SK-N-DZ (cell line): ENCODE measurements around the gene KLHL14. TPM values are rescaled to one million over a fixed set of nuclear protein-coding genes. Genes with fewer than 3 reads are reported as not detected.
A peak's percentile ranks its signal among the peaks of the same experiment; 100 is the strongest.
"Not testable (repeated sequence)": the region's sequence is repeated elsewhere in the genome, so short reads cannot be mapped to it uniquely, and the experiment has no call there.

Source experiments
- DNase-seq: peaks from one replicate; pipeline ENCODE4 v3.0.0-alpha.2; 2015; ENCODE audit warnings: low spot score
- polyA plus RNA-seq, 2 experiments: library from polyadenylated mRNA; depleted of rRNA; stranded (reverse); fragments of >200 nt; gene quantifications; 2 replicates each; pipeline ENCODE4 v1.2.3, GENCODE V29; 2014

KLHL14 gene
- polyA plus RNA-seq (2014; cell fraction: cytosol; rRNA removed): 0.10 and 0.20 TPM in 2 replicates
- polyA plus RNA-seq (2014; cell fraction: nucleus; rRNA removed): 0.19 and 0.29 TPM in 2 replicates

- no peak for DNase-seq
These were observed at the start of gene KLHL14 for GRCh38 chr18:32772581-32773381. Gene KLHL14 (minus strand): TSS chr18:32773023. CDS start chr18:32770591, 2,432 bp downstream.

- no peak for DNase-seq
These were observed 49.4 kb upstream of the KLHL14 start for GRCh38 chr18:32822197-32822596.

- no peak for DNase-seq
These were observed 43.1 kb upstream of the KLHL14 start for GRCh38 chr18:32815881-32816280.

GRCh38 chr18:32812342-32812741 lies 39.5 kb upstream of the KLHL14 start:
- no peak for DNase-seq

- no peak for DNase-seq
These were observed 37.5 kb upstream of the KLHL14 start for GRCh38 chr18:32810314-32810713.

- DNase-seq: no peak
These were observed 32.5 kb upstream of the KLHL14 start for GRCh38 chr18:32805354-32805753.

GRCh38 chr18:32804134-32804888 lies 31.5 kb upstream of the KLHL14 start:
- DNase-seq: no peak

GRCh38 chr18:32803568-32803967 lies 30.7 kb upstream of the KLHL14 start:
- DNase-seq: no peak

- no peak for DNase-seq
These were observed 30.0 kb upstream of the KLHL14 start for GRCh38 chr18:32802591-32803451.

GRCh38 chr18:32801228-32801627 lies 28.4 kb upstream of the KLHL14 start:
- no peak for DNase-seq

GRCh38 chr18:32798209-32798960 lies 25.6 kb upstream of the KLHL14 start:
- no peak for DNase-seq

- DNase-seq: not testable (repeated sequence)
These were observed 21.8 kb upstream of the KLHL14 start for GRCh38 chr18:32794667-32795066.

GRCh38 chr18:32779010-32779409 lies 6.2 kb upstream of the KLHL14 start:
- no peak for DNase-seq

GRCh38 chr18:32777049-32777448 lies 4.2 kb upstream of the KLHL14 start:
- no peak for DNase-seq

GRCh38 chr18:32776561-32776960 lies 3.7 kb upstream of the KLHL14 start:
- DNase-seq: no peak

GRCh38 chr18:32775628-32776027 lies 2.8 kb upstream of the KLHL14 start:
- DNase-seq: no peak

- DNase-seq: no peak
These were observed 524 bp upstream of the KLHL14 start for GRCh38 chr18:32773382-32773712.

- no peak for DNase-seq
These were observed 797 bp downstream of the KLHL14 start for GRCh38 chr18:32771871-32772580.

GRCh38 chr18:32771169-32771751 lies 1.6 kb downstream of the KLHL14 start:
- peak; percentile 27 for DNase-seq

- DNase-seq: no peak
These were observed 2.1 kb downstream of the KLHL14 start for GRCh38 chr18:32770666-32771168.
